Endothelial cell of umbilical vein (primary cell): ENCODE results near the gene PPP1R15B.

Experiments used
- CTCF ChIP-seq, 2 donors: IDR thresholded peaks; 1 replicate in 1 of 2; 2 replicates in 1 of 2; pipeline ENCODE4 v1.5.1; 2011; ENCODE audit warnings: low read length in 2 of 2, mild to moderate bottlenecking in 2 of 2, moderate library complexity in 2 of 2, control low read depth in 1 of 2, inconsistent platforms in 1 of 2, low read depth in 1 of 2; ENCODE audit not compliant: insufficient read depth in 1 of 2; ENCODE audit errors: extremely low read depth in 1 of 2
- EZH2 ChIP-seq: IDR thresholded peaks from 2 replicates; pipeline ENCODE4 v1.6.1; 2012; ENCODE audit warnings: borderline replicate concordance, low read depth, mild to moderate bottlenecking, moderate library complexity, low read length, inconsistent platforms; ENCODE audit not compliant: severe bottlenecking
- FOS ChIP-seq: IDR thresholded peaks from 2 replicates; pipeline ENCODE4 v1.6.1; 2011; ENCODE audit warnings: mild to moderate bottlenecking, low read length, moderate library complexity, borderline replicate concordance; ENCODE audit not compliant: insufficient read depth
- GATA2 ChIP-seq: IDR thresholded peaks from 2 replicates; pipeline ENCODE4 v1.7.0; 2011; ENCODE audit warnings: low read depth, mild to moderate bottlenecking, moderate library complexity, mixed read lengths, low read length; ENCODE audit not compliant: insufficient read length, insufficient read depth
- JUN ChIP-seq: IDR thresholded peaks from 2 replicates; pipeline ENCODE4 v1.6.1; 2011; ENCODE audit warnings: borderline replicate concordance, low read depth; ENCODE audit not compliant: insufficient read length, insufficient read depth
- MYC ChIP-seq: IDR thresholded peaks from one replicate; pipeline ENCODE4 v1.6.1; 2011; ENCODE audit warnings: mild to moderate bottlenecking, low read depth, low read length
- POLR2A ChIP-seq: IDR thresholded peaks from 2 replicates; pipeline ENCODE4 v1.6.1; 2012; ENCODE audit warnings: low read depth, mild to moderate bottlenecking, control low read depth, low read length
- POLR2AphosphoS5 ChIP-seq: IDR thresholded peaks from 2 replicates; pipeline ENCODE4 v1.6.1; 2012; ENCODE audit warnings: low read depth, mild to moderate bottlenecking, control low read depth, low read length, moderate library complexity; ENCODE audit not compliant: insufficient read depth
- TF ChIP-seq, protein P1 (sequence below): IDR thresholded peaks from 2 replicates; pipeline ENCODE4 v1.6.1; 2011; ENCODE audit not compliant: insufficient read depth, insufficient read length

DNA sequence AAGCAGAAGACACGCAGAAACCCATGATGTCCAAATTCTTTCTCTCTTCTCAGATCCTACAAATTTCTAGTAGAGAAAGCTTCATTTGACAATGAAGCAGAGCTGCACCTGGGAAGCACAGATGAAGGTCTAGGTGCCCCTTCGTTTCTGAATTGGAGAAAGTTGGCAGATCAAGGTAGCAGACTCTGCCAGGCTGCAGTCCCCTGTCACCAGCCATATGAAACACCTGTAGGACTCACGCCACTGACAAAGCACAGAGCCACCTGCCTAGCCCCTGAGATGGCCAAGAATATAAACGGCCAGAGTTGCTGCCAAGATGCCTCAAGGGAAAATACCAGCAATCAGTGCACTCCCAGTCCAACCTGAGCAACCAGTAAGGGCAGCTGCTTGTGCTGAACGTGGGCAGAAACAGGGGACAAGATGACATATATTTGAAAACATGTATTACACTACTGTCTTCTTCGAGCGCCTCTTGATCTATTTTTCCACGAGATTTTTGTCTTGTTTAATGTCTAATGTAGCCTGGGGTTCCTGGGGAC lies 31.3 kb downstream of the PPP1R15B start:
- TF ChIP-seq EZH2 (no peak), POLR2AphosphoS5 (no peak), CTCF (IDR thresholded peaks at IDR 0.05; ENCODE audit: extremely low read depth in 1 of 2, insufficient read depth in 1 of 2, low read depth in 1 of 2, low read length in 2 of 2) (no peak), FOS (no peak), POLR2A (no peak), JUN (no peak), GATA2 (no peak), MYC (no peak)
- TF ChIP-seq, protein P1, sequence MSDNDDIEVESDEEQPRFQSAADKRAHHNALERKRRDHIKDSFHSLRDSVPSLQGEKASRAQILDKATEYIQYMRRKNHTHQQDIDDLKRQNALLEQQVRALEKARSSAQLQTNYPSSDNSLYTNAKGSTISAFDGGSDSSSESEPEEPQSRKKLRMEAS = no peak
